Measurements from ENCODE around the gene HAND2.

The HAND2 gene

DNA sequence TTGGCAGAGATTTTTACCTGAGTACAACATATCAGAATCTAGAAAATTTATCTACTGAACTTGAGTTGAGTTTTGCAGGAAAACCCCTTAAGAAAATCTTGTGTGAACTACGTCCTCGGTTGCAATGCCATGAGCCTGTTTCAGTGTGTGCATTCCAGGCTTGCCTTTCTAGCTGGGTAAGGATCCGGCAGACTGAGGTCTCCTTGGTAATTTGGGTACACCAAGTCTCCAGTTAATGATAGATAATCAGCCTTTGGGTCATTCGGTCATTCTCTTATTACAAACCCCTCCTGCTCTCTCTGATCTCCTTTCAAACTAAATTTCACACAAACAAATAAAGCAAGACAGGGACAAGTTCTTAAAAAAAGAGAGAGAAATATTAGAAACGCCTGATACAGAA, 5.9 kb upstream of the HAND2 start:
- DNase-seq, result no peak

- no peak for DNase-seq
Observed at GRCh38 chr4:173535165-173535902, 5.3 kb upstream of the HAND2 start.

DNA sequence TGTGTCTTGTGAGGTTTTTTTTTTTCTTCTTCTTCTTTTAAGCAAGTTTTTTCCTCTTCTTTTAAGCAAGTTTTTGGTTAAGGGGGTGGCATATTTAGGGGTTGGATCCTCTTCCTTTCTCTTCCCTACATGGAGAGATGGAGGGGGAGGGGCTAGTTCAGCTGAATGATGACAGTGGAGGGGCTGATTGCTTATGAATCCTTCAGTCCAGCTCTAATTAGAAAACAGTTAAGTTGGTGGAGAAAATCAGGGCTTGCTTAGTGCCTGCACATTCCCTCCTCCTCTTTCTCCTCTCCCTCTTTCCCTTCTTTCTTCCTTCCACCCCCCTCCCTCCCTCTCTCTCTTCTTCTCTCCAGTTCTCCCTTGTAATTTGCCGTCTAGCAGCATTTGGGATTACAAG, 4.4 kb upstream of the HAND2 start:
- DNase-seq, result no peak

DNA sequence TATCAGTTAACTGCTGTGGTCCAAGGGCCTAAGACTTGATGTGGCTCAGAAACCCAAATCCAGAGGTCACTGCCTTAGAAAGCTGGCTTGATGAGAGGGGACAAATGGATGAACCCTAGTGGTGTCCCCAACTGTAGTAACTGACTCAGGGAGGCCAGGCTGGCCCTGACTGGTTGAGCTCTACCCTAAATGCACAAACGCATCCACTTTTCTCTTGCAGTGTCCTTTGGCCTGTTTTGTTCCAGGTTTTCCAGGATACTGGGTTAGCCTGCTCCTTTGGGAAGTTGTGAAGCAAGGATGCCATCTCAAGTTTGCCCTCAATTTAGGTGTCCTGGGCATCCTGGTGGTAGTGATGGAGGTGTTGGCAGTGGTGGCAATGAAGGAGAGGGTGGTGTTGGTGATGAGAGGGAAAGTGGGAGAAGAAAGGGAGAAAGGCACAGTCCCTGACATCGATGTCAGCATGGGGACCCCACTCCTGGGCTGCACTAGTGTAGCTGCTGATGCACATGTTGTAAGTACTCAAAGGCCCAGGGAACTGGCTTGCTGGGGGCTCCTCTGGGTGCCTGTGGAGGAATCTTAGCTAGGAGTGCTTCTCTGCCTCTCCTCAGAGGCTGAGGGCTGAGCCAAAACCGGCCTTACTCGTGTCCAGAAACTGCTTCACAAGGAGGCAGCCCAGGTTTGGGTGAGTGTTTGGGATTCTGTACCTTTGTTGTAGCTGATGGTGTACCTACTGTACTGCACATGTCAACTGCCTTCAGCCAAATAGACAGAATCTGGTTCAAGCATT, 2.9 kb upstream of the HAND2 start:
- DNase-seq, result no peak

GRCh38 chr4:173531086-173531965, 1.3 kb upstream of the HAND2 start:
- DNase-seq, result no peak

DNA sequence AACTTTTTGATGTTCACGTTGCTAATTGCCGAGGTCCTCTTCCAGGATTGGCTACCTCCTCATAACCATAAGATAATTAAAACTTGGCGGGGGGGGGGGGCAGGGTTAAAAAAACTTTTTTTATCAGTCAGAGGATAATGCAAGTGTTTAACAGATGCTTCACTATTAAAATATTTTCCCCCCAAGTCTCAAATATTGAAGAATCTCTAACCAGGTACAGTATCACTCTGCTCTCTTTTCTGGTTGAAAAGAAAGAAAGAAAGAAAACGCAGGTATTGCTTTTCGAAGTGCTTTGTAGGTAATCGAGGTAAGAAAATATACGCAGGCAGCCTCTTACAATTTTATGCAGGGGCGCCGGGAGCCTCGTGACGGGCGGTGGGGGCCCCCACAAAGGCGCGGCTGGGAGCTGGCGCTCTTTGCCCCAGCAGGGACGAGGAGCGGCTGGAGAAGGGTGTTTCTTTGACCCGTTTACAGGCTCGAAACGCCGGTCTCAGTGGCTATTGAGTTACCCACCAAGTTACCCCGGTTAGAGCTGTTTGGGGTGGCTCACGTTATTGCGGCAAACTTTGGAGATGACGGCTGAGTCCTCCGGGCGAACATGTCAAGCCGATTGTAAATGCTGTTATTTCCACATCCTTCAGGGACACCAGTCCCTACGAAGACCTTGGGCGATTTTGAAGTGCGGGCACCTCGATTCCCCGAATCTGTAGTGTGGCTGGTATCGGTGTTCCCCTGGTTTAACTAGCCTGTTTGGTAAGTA, 477 bp upstream of the HAND2 start:
- DNase-seq, result no peak

- no peak for DNase-seq
Observed at GRCh38 chr4:173528378-173529321, 1.4 kb downstream of the HAND2 start.

DNA sequence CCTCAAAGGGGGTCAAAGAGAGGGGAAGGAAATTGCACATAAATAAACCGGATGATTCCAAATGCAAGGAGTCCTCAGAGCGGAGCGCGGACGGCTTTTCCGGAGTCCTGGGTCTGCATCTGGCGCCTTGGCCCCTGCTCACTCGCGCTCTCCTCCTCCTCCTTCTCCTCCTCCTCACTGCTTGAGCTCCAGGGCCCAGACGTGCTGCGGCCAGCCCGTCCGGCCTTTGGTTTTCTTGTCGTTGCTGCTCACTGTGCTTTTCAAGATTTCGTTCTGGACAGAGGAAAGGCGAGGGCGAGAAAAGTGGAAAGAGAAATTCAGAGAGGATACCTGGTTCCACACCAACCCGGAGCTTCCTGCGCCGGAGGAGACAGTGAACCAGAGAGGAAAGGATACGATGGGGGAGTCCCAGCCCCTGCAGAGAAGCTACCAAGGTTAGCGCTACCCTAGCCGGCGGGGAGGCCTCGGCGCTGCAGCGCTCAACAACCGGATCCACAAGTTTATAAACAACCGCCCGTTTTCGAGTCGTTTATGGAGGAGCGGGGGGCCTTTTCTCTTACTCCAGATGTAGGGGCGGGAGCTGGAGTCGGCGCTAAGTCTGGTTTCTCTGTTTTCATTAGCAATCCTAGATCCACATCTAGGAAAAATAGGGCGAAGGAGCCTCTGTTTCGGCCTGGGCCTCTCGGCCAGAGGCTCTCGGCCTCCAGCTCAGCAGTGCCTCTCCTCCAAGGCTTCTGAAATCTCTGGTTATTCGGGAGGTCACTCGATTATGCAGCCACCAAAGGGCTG, 2.7 kb downstream of the HAND2 start:
- no peak for DNase-seq

- no peak for DNase-seq
Observed at GRCh38 chr4:173526724-173527102, 3.3 kb downstream of the HAND2 start.

- DNase-seq, result no peak
Observed at GRCh38 chr4:173526027-173526482, 4.0 kb downstream of the HAND2 start.

- DNase-seq, result no peak
Observed at GRCh38 chr4:173525118-173526011, 4.7 kb downstream of the HAND2 start.

DNA sequence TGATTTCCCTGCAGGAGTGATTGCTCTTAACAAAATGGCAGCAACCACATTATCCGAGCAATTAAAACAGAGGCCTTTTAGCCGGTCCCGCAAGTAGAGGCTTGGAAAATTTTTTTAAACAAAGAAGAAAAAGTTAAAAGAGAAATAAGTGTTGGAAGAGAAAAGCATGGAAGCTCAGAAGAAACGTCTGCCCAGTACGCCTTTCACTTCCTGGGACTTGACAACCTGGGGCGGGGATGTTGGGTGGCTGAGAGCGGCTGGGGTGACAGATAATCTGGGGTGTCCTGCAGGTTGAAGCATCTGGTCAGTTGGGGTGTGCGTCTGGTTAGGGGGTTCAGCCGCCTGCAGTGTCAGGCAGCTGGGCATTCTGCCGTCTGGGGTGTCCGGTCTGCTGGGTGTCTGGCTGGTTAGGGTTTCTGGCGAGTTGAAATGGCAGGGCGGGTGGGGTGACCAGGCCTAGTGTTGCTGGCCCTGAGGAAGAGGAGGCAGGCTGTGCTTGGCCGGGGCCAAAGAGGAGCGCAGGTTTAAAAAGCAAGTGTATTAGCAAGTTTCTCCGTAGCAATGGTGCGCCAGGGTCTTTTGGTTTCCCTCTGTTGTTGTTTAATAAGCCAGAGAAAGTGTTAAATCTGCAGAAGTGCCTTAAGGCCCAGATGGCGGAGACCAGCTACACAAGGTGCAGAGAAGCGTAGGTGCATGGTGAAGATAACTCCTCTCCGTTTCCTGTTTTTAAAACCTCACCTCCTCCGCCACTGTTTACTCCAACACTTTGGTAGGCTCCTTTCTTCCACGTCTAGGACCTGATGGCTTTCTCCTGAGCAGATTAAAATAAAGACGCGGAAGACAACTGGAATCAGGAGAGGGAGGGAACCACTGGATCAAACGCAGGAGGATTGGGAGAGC, 5.6 kb downstream of the HAND2 start:
- DNase-seq, result no peak

DNA sequence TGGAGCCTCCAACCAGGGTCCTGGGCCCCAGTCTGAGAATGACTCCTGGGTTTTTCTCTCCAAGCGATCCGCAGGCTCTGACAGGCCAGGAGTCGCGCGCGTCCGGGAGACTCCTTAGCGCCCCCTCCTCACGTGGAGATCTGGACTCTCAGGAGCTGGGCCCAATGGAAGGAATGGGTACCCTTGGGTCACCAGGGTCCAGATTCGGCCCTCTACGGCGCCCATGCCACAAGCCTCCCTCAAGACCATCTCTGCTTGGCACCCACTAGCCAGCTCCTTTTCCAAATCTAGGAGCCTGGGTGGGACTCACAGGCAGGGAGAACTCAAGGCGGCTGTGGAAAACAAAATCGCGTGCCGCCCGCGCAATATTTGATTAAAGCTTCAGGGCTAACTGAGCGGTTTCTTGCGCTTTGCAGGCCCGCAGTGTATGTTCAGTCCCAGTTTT, 7.1 kb downstream of the HAND2 start:
- DNase-seq, result no peak

GRCh38 chr4:173522160-173522950, 7.7 kb downstream of the HAND2 start:
- no peak for DNase-seq

DNA sequence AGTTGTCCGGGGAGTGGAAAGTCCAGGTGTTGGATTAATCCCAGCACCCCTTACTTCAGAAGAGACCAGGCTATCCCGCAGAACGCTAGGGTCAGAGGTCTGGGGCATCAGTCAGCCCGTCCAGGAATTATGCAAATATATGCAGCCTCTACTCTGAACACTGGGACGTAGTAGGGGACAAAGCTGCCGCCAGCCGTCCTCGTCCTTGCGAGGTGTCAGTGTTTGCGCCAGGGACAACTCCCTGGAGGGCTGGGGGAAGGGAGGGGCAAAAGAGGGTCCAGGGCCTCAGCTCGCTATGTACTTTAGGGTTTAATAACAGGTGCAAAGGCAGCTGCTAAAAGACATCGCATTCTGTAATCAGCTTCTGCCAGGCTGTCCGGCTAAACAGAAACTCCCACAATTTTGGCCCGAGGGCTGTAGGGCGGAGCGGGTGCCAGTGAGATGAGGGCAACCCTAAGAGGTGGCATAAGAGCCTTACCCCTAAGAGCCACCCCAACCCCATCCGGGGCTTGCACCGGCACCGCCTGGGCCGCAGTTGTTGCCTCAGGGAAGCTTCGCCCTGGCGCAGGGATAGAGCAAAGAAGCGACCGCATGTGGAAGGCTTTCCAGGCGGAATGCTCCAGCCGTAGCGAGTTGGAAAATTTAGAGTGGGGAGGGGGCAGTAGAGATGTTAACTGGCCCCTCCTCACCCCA, 8.4 kb downstream of the HAND2 start:
- no peak for DNase-seq

DNA sequence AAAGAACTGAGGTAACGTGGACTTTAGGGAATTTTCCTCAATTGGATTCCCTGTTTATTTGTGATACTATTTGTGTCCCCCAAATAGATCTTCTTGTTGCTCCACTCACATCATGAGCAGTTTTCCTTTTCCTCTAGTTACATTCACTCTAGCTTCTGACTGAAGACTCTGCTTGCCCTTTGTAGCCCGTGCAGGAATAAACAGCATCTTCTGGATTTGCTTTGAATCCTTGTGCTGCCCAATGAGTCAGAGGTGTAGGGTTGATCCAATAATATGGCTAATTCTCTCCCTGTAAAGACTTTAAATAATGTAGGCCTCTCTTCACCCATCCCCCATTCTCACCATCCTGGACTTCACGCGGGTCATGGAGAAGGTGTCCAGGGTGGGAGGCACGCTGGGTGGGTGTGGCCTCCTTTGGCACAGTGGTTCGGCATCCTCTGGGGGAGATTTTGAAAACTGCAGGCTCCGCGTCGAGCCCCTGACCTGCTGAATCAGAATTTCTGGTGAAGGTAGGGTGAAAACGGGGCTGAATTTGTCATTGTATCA, 9.0 kb downstream of the HAND2 start:
- DNase-seq, result no peak

All from 8988T (cell line).